Spleen (tissue), 11 donors: Measurements from ENCODE around the gene ZNF646. TPM values are rescaled to one million over a fixed set of nuclear protein-coding genes. Genes with fewer than 3 reads are reported as not detected.
A peak's percentile ranks its signal among the peaks of the same experiment; 100 is the strongest.

Experiments
- DNase-seq: peaks from one replicate; pipeline ENCODE4 v3.0.0-alpha.2; 2020
- H3K27ac ChIP-seq, 8 donors: fragments of 200-600 bp; sonication (generic) in 7 of 8; 1 replicate in 4 of 8; 2 replicates in 4 of 8; pipeline versions ENCODE4 v1.5.0 to v1.8.0; 2016 to 2021; ENCODE audit warnings: inconsistent platforms in 4 of 8, mild to moderate bottlenecking in 4 of 8, moderate library complexity in 1 of 8
- H3K27me3 ChIP-seq, 7 donors: fragments of 200-600 bp; sonication (generic) in 6 of 7; replicated peaks in 1 of 7; 1 replicate in 4 of 7; 2 replicates in 3 of 7; pipeline versions ENCODE4 v1.5.0 to v1.8.0; 2016 to 2021; ENCODE audit warnings: inconsistent platforms in 3 of 7, mild to moderate bottlenecking in 1 of 7
- H3K36me3 ChIP-seq, 6 donors: fragments of 200-600 bp; sonication (generic) in 5 of 6; 1 replicate in 4 of 6; 2 replicates in 2 of 6; pipeline versions ENCODE4 v1.5.0 to v1.8.0; 2016 to 2021; ENCODE audit warnings: inconsistent platforms in 2 of 6
- H3K4me1 ChIP-seq, 6 donors: fragments of 200-600 bp; sonication (generic) in 5 of 6; 1 replicate in 3 of 6; 2 replicates in 3 of 6; pipeline versions ENCODE4 v1.5.0 to v1.8.0; 2016 to 2021; ENCODE audit warnings: inconsistent platforms in 3 of 6
- H3K4me3 ChIP-seq, 8 donors: fragments of 200-600 bp; sonication (generic) in 7 of 8; 1 replicate in 4 of 8; 2 replicates in 4 of 8; pipeline versions ENCODE4 v1.5.0 to v1.8.0; 2016 to 2021; ENCODE audit warnings: inconsistent platforms in 4 of 8, mild to moderate bottlenecking in 4 of 8, moderate library complexity in 2 of 8
- H3K9me3 ChIP-seq, 8 donors: fragments of 200-600 bp; sonication (generic) in 7 of 8; 1 replicate in 4 of 8; 2 replicates in 4 of 8; pipeline versions ENCODE4 v1.5.0 to v1.8.0; 2016 to 2021; ENCODE audit warnings: inconsistent platforms in 4 of 8
- POLR2A ChIP-seq, 3 donors: fragments of 450-650 bp; IDR thresholded peaks; one replicate each; pipeline ENCODE4 v1.5.1; 2017; ENCODE audit warnings: antibody characterized with exemption in 3 of 3, mild to moderate bottlenecking in 1 of 3
- POLR2AphosphoS5 ChIP-seq, 3 donors: sonication (generic); formaldehyde crosslinking; IDR thresholded peaks; one replicate each; pipeline ENCODE4 v1.5.1; 2017; ENCODE audit warnings: antibody characterized with exemption in 3 of 3
- WGBS, 5 donors: extraction: QIAGEN DNeasy Blood & Tissue Kit in 3 of 5; methylation state at CpG; one replicate each; pipeline versions ENCODE4 v1.1.5 to v1.1.7; 2013 to 2018; 5-methylcytosine and 5-hydroxymethylcytosine counted together
- intact Hi-C: fragments of 100-400 bp; cut with DNase I; formaldehyde crosslinking; loops from one replicate; pipeline ENCODE4 v1.15.0; 2023; ENCODE audit warnings: low total_unique reads
- polyA plus RNA-seq, 3 donors: library from polyadenylated mRNA; stranded (reverse); fragments of 200-250 nt; gene quantifications; one replicate each; pipeline ENCODE4 v1.2.1, GENCODE V29; 2013
- total RNA-seq, 7 donors: library from RNA; depleted of rRNA in 3 of 7; stranded (reverse); fragments of >200 nt in 3 of 7; fragmentation: NEBNext Ultra II Directional in 4 of 7; extraction: Animal tissue kit (Norgen Biotek cat#: 25700) in 4 of 7; gene quantifications; one replicate each; pipeline versions ENCODE4 v1.1.0 to v1.2.1, GENCODE V29; 2016 to 2021
- TF ChIP-seq, protein P1 (sequence below), 11 experiments: fragments of 200-600 bp in 7 of 11; fragments of 450-650 bp in 4 of 11; sonication (generic) in 4 of 11; IDR thresholded peaks in 8 of 11; conservative IDR thresholded peaks in 3 of 11; 1 replicate in 7 of 11; 2 replicates in 4 of 11; pipeline versions ENCODE4 v1.4.0 to v1.8.0; 2016 to 2021; ENCODE audit warnings: antibody characterized with exemption in 11 of 11, inconsistent platforms in 4 of 11, mild to moderate bottlenecking in 1 of 11
- donor health status: healthy with polysubstance abuse.
- donor health status: DM: no; HTN: no; CAD: no; lungs with moderate emphysema.
- donor health status: DM: no; HTN: no; CAD: no.
- donor health status: Bipolar disorder and iron deficiency.
- donor health status: healthy.
- donor health status: DM: no; HTN: no; CAD: no.
- donor health status: DM: yes; HTN: yes; CAD: no.

ZNF646 gene
- total and polyA plus RNA-seq, 10 donors, result 3.2 to 28.4 (median 24.4) TPM

GRCh38 chr16:31107465-31107867 lies 33.2 kb downstream of the ZNF646 start:
- Histone ChIP-seq H3K36me3 (peaks cover 0 to 35% (median 31%) of the 10 kb centered on the region in 6 donors), H3K27me3 (no peaks in the 10 kb centered on the region), H3K4me1 (peaks cover 11 to 50% (median 37%) of the 10 kb centered on the region in 6 donors), H3K9me3 (no peaks in the 10 kb centered on the region), H3K27ac (peak overlapping the region in 5 of 8 donors; percentile 87 to 96 (median 92)), H3K4me3 (peak overlapping the region in 2 of 8 donors; percentile 88 to 97)
- 82 to 90% (median 89%) methylated on average over 6 of the region's 6 CpGs for WGBS, 5 donors
- no peak for DNase-seq
- TF ChIP-seq, protein P1, sequence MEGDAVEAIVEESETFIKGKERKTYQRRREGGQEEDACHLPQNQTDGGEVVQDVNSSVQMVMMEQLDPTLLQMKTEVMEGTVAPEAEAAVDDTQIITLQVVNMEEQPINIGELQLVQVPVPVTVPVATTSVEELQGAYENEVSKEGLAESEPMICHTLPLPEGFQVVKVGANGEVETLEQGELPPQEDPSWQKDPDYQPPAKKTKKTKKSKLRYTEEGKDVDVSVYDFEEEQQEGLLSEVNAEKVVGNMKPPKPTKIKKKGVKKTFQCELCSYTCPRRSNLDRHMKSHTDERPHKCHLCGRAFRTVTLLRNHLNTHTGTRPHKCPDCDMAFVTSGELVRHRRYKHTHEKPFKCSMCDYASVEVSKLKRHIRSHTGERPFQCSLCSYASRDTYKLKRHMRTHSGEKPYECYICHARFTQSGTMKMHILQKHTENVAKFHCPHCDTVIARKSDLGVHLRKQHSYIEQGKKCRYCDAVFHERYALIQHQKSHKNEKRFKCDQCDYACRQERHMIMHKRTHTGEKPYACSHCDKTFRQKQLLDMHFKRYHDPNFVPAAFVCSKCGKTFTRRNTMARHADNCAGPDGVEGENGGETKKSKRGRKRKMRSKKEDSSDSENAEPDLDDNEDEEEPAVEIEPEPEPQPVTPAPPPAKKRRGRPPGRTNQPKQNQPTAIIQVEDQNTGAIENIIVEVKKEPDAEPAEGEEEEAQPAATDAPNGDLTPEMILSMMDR (IDR thresholded peaks at IDR 0.05 in 8 of 11, conservative IDR thresholded peaks at IDR 0.05 in 3 of 11), result no peak
- TF ChIP-seq POLR2A (IDR thresholded peaks at IDR 0.05) (no peak), POLR2AphosphoS5 (IDR thresholded peaks at IDR 0.05) (no peak)
- intact Hi-C loops, result no loop called here

DNA sequence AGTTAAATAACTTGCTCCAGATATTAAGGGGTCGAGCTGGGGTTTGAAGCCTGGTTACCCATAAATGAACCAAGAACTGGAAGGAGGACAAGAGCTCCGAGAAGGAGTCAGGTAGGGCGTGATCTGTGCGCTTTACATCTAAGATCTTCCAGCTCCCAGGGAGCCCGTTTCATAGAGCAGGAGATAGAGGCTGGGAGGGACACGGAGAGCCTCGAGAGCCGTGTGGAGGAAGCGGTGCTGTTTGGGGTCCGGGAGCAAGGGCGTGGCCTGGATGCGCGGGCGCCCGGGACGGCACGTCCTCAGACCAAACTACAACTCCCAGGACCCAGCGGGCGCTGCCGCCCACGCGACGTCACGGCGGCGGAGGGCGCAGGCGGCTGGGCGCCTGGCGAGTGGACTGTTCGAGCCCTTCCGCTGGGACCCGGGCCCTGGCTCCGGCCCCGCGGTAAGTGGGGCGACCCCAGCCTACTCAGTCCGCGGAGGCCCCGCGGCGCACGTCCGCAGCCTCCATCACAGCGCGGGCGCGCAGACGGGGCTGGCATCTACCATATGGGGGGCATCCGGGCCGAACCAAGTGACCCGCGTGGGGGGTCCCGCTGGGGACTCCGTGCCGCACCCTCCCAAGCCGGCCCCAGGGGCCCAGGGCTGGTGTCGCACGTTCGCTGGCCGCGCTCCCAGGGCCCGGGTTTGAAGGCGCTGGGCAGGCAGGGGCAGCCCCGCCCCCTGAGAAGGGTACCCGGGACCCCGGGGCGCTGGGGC lies 34.0 kb downstream of the ZNF646 start, which contains the start of gene BCKDK:
BCKDK (plus strand) TSS at position 352 of the 759 bp plus-strand sequence. CDS start 838 bp downstream, outside the sequence.
- 4 to 14% (median 5%) methylated on average over 17 to 68 of the region's 68 CpGs for WGBS, 5 donors
- TF ChIP-seq POLR2A (IDR thresholded peaks at IDR 0.05), result no peak
- TF ChIP-seq, protein P1 (IDR thresholded peaks at IDR 0.05 in 8 of 11, conservative IDR thresholded peaks at IDR 0.05 in 3 of 11), result no peak
- TF ChIP-seq POLR2AphosphoS5 (IDR thresholded peaks at IDR 0.05), result peak; percentile 91 to 92 (median 91)
- DNase-seq, result peak; percentile 95
- Histone ChIP-seq H3K27ac (peak within 1 kb of the TSS; percentile 84 to 96 (median 88)), H3K27me3 (no peaks in the 10 kb centered on the region), H3K36me3 (peaks cover 0 to 42% (median 37%) of the 10 kb centered on the region in 6 donors), H3K4me3 (peak within 1 kb of the TSS; percentile 75 to 97 (median 86)), H3K4me1 (peaks cover 11 to 58% (median 40%) of the 10 kb centered on the region in 6 donors), H3K9me3 (no peaks in the 10 kb centered on the region)
- intact Hi-C loops, result no loop called here

GRCh38 chr16:31108794-31109558 lies 34.8 kb downstream of the ZNF646 start:
- Histone ChIP-seq H3K36me3 (peaks cover 0 to 44% (median 37%) of the 10 kb centered on the region in 6 donors), H3K9me3 (no peaks in the 10 kb centered on the region), H3K4me3 (peak overlapping the region; percentile 75 to 97 (median 86)), H3K4me1 (peaks cover 11 to 65% (median 47%) of the 10 kb centered on the region in 6 donors), H3K27me3 (no peaks in the 10 kb centered on the region), H3K27ac (peak overlapping the region; percentile 84 to 96 (median 88))
- intact Hi-C loops, result no loop called here
- DNase-seq, result no peak
- WGBS, 5 donors, result 51 to 57% (median 54%) methylated on average over 28 to 55 of the region's 57 CpGs
- no peak for TF ChIP-seq POLR2A (IDR thresholded peaks at IDR 0.05)
- TF ChIP-seq POLR2AphosphoS5 (IDR thresholded peaks at IDR 0.05), result no peak
- TF ChIP-seq, protein P1 (IDR thresholded peaks at IDR 0.05 in 8 of 11, conservative IDR thresholded peaks at IDR 0.05 in 3 of 11), result no peak
